Measurements from ENCODE around the gene KLF1.

The KLF1 gene

GRCh38 chr19:12837225-12837624 is 49.8 kb downstream of the KLF1 start (continued):
- TF ChIP-seq ZNF791 (tag by site-specific recombination; IDR thresholded peaks at IDR 0.05) (no peak), ZNF426 (tag by site-specific recombination; IDR thresholded peaks at IDR 0.05) (no peak), ZNF571 (tag by site-specific recombination; IDR thresholded peaks at IDR 0.05) (no peak), ZBTB10 (tag by site-specific recombination; IDR thresholded peaks at IDR 0.05) (no peak), SETDB1 (IDR thresholded peaks at IDR 0.05; ENCODE audit: insufficient read length, low read length) (no peak), ZNF292 (tag by site-specific recombination; IDR thresholded peaks at IDR 0.05; ENCODE audit: borderline replicate concordance, low read depth) (no peak), ZNF202 (tag by site-specific recombination; IDR thresholded peaks at IDR 0.05; ENCODE audit: borderline replicate concordance) (no peak), ZNF335 (tag by site-specific recombination; conservative IDR thresholded peaks at IDR 0.05) (no peak), REST (tag by site-specific recombination; IDR thresholded peaks at IDR 0.05) (no peak), ZNF513 (tag by site-specific recombination; IDR thresholded peaks at IDR 0.05) (no peak), PATZ1 (tag by site-specific recombination; IDR thresholded peaks at IDR 0.05) (peak; percentile 63), ZNF629 (tag by site-specific recombination; IDR thresholded peaks at IDR 0.05) (0 out of 2 replicates have a peak, but pooled peaks have one; percentile 11), YY1 (tag by site-specific recombination; IDR thresholded peaks at IDR 0.05) (no peak)

DNA sequence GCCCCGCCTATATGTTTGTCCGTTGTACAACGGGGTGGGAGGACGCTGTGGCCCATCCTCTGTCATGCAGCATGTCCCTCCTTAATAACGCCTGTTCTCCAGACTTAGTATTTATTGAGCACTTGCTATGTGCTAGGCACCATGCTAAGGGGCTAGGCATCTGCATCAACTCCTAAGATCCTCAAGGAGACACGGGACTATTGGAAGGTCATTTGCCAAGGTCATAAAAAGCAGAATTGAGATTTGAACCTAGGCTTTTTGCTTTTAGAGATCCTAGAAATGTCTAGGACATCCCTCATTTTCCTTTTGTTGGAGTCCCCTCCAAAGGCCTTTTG is 50.5 kb downstream of the KLF1 start:
- CTCF ChIA-PET: interaction anchor here (0.9 to 1.9 kb wide), 7 partner anchors 9 to 49 kb away, joined by 3 to 12 read pairs (median 4); no protein-coding TSS in a partner anchor
- Histone ChIP-seq H3K9me3 (ENCODE audit: control insufficient read depth, insufficient read depth, low read depth, low read length) (no peaks in the 10 kb centered on the region), H3K36me3 (ENCODE audit: control insufficient read depth in 2 of 2, insufficient read depth in 1 of 2, low read length in 2 of 2) (no peaks in the 10 kb centered on the region), H3K27ac (ENCODE audit: extremely low read depth, low read depth, low read length) (no peak overlapping the region), H3K4me1 (ENCODE audit: control insufficient read depth, insufficient read depth, low read length) (0 out of 2 replicates have a peak, but pooled peaks cover 2% of the 10 kb centered on the region), H3K4me3 (ENCODE audit: low read depth, low read length) (no peak overlapping the region)
- POLR2A ChIA-PET: no interaction called here
- TF ChIP-seq ZNF670 (tag by site-specific recombination; IDR thresholded peaks at IDR 0.05; ENCODE audit: low read depth) (no peak), ZNF391 (tag by site-specific recombination; IDR thresholded peaks at IDR 0.05; ENCODE audit: borderline replicate concordance, low read depth) (0 out of 2 replicates have a peak, but pooled peaks have one; percentile 1), ZNF654 (tag by site-specific recombination; IDR thresholded peaks at IDR 0.05; ENCODE audit: low read depth) (no peak), ZNF239 (tag by site-specific recombination; IDR thresholded peaks at IDR 0.05) (no peak), ZNF664 (tag by site-specific recombination; IDR thresholded peaks at IDR 0.05) (peak; percentile 98), ZBTB20 (tag by site-specific recombination; IDR thresholded peaks at IDR 0.05) (no peak), ZNF23 (tag by site-specific recombination; IDR thresholded peaks at IDR 0.05; ENCODE audit: borderline replicate concordance) (no peak), ZNF223 (tag by site-specific recombination; IDR thresholded peaks at IDR 0.05) (no peak), ZNF335 (tag by site-specific recombination; conservative IDR thresholded peaks at IDR 0.05) (peak; percentile 40), ZNF521 (tag by site-specific recombination; IDR thresholded peaks at IDR 0.05) (no peak)

Data from HEK293 (cell line).